Hindlimb muscle (tissue), 1 donor: Measurements from ENCODE around the gene ZEB2. TPM values are rescaled to one million over a fixed set of nuclear protein-coding genes. Genes with fewer than 3 reads are reported as not detected.

Experiments used
- DNase-seq: peaks from one replicate; pipeline ENCODE4 v3.0.0-alpha.2; 2013
- polyA plus RNA-seq: library from polyadenylated mRNA; unstranded; fragments of 120-200 nt; gene quantifications from one replicate; pipeline ENCODE4 v1.2.1, GENCODE V29; 2013; ENCODE audit not compliant: insufficient read length

ZEB2 gene
- polyA plus RNA-seq, 1 donor, result 132 TPM

GRCh38 chr2:144348846-144349245 is 171.1 kb downstream of the ZEB2 start:
- DNase-seq, result no peak

GRCh38 chr2:144346229-144346628 is 173.7 kb downstream of the ZEB2 start:
- no peak for DNase-seq

GRCh38 chr2:144343145-144343544 is 176.8 kb downstream of the ZEB2 start:
- DNase-seq, result no peak

- no peak for DNase-seq
Observed at GRCh38 chr2:144341538-144341937, 178.4 kb downstream of the ZEB2 start.

GRCh38 chr2:144339048-144339447 is 180.9 kb downstream of the ZEB2 start:
- DNase-seq, result no peak

- no peak for DNase-seq
Observed at GRCh38 chr2:144334551-144334950, 185.4 kb downstream of the ZEB2 start.
